NCI-H2196 treated with DMSO at 0.1 percent for 48 hours (cell line): Measurements from ENCODE around the gene PAH.
"Not testable (repeated sequence)": the region's sequence is repeated elsewhere in the genome, so short reads cannot be mapped to it uniquely, and the experiment has no call there.

Experiments used
- DNase-seq: peaks from one replicate; lab custom pipeline; 2025; ENCODE audit not compliant: unreplicated experiment; lab: John Stamatoyannopoulos, UW

The PAH gene

DNA sequence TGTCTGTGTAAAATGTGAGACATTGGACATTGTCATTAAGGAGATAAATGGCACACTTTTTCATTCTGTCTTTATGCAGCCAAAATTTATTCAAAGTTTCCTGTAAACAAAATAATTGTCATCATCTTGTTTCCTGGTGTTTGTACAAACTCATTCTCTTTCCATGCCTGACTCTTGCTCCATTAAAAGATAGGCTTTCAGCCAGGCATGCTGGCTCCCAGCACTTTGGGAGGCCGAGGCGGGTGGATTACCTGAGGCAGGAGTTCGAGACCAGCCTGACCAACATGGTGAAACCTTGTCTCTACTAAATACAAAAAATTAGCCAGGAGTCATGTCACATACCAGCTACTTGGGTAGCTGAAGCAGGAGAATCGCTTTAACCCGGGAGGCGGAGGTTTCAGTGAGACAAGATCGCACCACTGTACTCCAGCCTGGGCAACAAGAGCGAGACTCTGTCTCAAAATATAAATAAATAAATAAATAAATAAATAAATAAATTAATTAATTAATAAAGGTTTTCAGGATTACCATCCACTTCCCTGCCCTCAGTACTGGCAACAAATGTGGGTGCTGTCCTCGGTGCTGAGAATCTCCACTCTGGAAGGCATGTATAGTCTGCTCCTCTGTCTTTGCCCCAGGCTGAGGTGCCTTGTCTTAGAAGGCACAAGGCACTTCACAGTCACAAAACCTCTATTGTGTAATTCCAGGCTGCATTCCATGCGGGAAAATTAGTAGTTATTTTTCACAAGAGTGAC, 83.2 kb downstream of the PAH start:
- DNase-seq, result no peak

- DNase-seq, result not testable (repeated sequence)
These were observed 84.2 kb downstream of the PAH start for GRCh38 chr12:102832826-102833225.

DNA sequence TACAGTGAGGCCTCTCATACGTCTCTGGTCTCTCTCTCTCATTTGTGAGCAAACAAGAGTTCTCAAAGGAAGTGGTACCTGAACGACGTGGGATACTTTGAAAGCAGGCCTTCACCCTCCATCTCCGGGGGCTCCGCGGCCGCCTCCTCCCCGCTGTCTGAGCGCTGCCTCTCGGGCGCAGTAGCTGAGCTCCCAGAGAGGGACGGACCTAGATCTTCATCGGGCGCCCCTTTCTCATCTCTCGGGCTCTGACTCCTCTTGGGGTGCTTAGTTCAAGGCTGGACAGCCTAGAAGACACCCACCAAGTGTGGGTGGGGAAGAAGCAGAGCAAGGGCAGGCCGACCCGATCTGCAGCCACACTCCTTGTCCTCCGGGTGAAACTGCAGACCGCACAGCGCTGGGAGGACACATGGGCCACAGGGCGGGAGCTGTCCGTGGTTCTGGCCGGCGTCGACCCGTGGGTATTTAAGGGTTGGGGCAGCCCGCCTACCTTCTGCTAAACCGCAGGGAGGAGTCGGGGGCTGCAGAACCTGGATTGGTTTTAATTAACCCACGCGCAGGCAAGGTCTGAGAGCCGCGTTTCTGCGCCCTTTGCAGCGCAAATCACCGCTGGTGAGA, 92.7 kb downstream of the PAH start:
- DNase-seq, result no peak

DNA sequence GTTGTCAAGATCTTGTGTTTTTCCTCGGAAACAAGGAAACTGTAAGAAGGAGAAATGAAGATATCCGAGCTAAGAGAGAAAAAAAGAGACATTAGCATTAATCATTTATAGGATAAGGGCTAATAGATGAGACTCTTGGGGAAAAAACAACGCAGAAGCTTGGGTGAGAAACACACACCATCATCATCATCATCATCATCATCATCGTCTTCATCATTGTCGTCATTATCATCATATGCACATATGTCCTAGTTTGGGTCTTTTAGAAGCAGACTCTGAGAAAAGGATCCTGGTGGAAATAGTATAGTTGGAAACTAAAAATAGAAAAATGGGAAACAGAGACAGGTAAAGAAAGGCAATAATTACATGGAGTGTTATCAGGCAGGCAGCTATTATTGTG, 95.9 kb downstream of the PAH start:
- no peak for DNase-seq

GRCh38 chr12:102816816-102817434, 100.1 kb downstream of the PAH start:
- peak; percentile 24 for DNase-seq

GRCh38 chr12:102814691-102815367, 102.2 kb downstream of the PAH start:
- DNase-seq, result no peak

- DNase-seq, result no peak
These were observed 104.7 kb downstream of the PAH start for GRCh38 chr12:102812344-102812743.

GRCh38 chr12:102811110-102811737, 105.8 kb downstream of the PAH start:
- DNase-seq, result no peak

GRCh38 chr12:102808412-102808811, 108.6 kb downstream of the PAH start:
- DNase-seq, result no peak

GRCh38 chr12:102806592-102806991, 110.5 kb downstream of the PAH start:
- no peak for DNase-seq

- no peak for DNase-seq
These were observed 110.9 kb downstream of the PAH start for GRCh38 chr12:102806110-102806509.

DNA sequence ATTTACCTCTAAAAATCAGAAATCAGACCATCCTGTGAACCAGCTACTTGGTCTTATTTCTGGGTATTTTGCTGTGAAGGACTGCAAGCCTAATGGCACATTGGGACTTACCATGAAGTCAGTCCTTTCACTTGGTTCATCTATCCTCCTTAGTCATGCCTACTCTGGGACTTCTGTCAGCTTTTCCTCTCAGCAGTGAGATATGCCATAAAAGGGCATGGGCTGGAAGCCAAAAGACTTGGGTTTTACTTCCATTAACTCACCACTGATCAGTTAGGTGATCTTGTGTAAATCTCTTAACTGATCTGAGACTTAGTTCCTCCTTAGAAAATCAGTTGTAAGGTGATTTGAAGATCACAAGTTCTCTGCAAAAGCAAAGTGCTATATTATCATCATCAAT, 116.5 kb downstream of the PAH start:
- no peak for DNase-seq

GRCh38 chr12:102799229-102799628, 117.8 kb downstream of the PAH start:
- no peak for DNase-seq

GRCh38 chr12:102797528-102797927, 119.5 kb downstream of the PAH start:
- no peak for DNase-seq

GRCh38 chr12:102793921-102794320, 123.1 kb downstream of the PAH start:
- DNase-seq, result no peak
